ENCODE data around the gene NEIL3. TPM values are rescaled to one million over a fixed set of nuclear protein-coding genes. Genes with fewer than 3 reads are reported as not detected.

The NEIL3 gene
- total and polyA plus RNA-seq, 2 of the 8 experiments (the other 6 are each of a cell fraction or from before 2014, with no cell fraction given): 5.5 to 11.0 TPM

DNA sequence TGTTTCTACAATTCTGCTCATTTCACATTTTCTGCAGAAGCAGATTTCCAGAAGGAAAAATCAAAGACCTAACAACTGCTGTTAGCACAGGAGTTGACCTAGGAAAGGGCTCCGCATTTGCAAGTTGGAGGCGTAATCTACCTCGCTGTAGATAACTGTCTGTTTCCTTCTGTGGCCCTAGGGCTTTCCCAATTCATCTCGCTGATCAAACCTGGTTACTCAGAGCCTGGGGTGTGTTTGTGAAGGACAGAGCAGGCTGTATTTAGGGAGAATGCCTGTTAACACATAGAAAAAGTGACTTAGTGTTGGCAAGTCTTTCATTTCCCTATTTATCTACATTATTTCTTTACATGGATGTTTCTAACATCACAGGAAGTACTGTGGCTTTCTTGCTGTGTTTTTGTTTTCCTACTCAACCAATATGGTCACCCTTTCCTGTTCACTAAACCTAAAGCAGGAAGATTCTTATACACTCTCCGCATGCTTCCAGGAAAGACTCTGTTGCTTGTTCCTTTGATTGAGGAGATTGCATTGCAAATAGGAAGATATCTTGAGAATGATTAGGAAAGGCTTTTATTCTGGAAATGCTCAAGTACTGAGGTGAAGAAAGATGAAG is 92.1 kb downstream of the NEIL3 start:
- no peak overlapping the region for H2BK120ac ChIP-seq (replicated peaks; ENCODE audit: low read depth, low read length)
- H3K4me2 ChIP-seq (ENCODE audit: insufficient read depth in 1 of 2, low read depth in 2 of 2, low read length in 2 of 2): no peak overlapping the region
- H3K4me1 ChIP-seq (replicated peaks in 1 of 4; ENCODE audit: control insufficient read depth in 3 of 4, insufficient read depth in 4 of 4, low read length in 3 of 4): 0 out of 7 replicates have a peak, but pooled peaks cover 0 to 5% (median 0%) of the 10 kb centered on the region in 4 experiments
- no peak overlapping the region for H3K56ac ChIP-seq (replicated peaks; ENCODE audit: insufficient read length, low read depth, low read length)
- no peaks in the 10 kb centered on the region for H3K27me3 ChIP-seq (replicated peaks in 1 of 4; ENCODE audit: control insufficient read depth in 3 of 4, extremely low read depth in 1 of 4, insufficient read depth in 3 of 4, low read length in 3 of 4)
- no peak overlapping the region for H2BK12ac ChIP-seq (ENCODE audit: low read depth, low read length)
- no peak overlapping the region for H3K14ac ChIP-seq (ENCODE audit: insufficient read length)
- H2AK5ac ChIP-seq (ENCODE audit: low read depth, low read length): no peak overlapping the region
- peak overlapping the region; percentile 36; the same call in 1 of the 2 replicates for H2AFZ ChIP-seq (ENCODE audit: low read length)
- CTCF ChIA-PET (ENCODE audit: partially characterized antibody): no interaction called here
- H3K23ac ChIP-seq (ENCODE audit: insufficient read length): no peak overlapping the region
- H3K18ac ChIP-seq (ENCODE audit: extremely low read depth, low read length): no peak overlapping the region
- no peak overlapping the region for H3K27ac ChIP-seq (ENCODE audit: low read depth, low read length)
- H4K5ac ChIP-seq (ENCODE audit: insufficient read length, low read depth, low read length): no peak overlapping the region
- TF ChIP-seq SAP30 (IDR thresholded peaks at IDR 0.05; ENCODE audit: insufficient read depth, insufficient replicate concordance, low read length): no peak
- TF ChIP-seq USF2 (IDR thresholded peaks at IDR 0.05; ENCODE audit: low read length): no peak
- TF ChIP-seq GTF2F1 (IDR thresholded peaks at IDR 0.05; ENCODE audit: borderline replicate concordance, low read depth, low read length): no peak
- TF ChIP-seq E2F6 (IDR thresholded peaks at IDR 0.05): no peak
- no peak for TF ChIP-seq SUZ12 (IDR thresholded peaks at IDR 0.05; ENCODE audit: low read length)
- H2BK20ac ChIP-seq (ENCODE audit: low read length): no peak overlapping the region
- H4K8ac ChIP-seq (ENCODE audit: extremely low read depth, insufficient read depth, low read length): no peak overlapping the region
- H3K4ac ChIP-seq (replicated peaks; ENCODE audit: insufficient read length, low read depth, low read length): no peak overlapping the region
- no peak overlapping the region for H2BK5ac ChIP-seq (ENCODE audit: low read depth, low read length)
- no peaks in the 10 kb centered on the region; a peak in 1 of 4 replicates for H3K9me3 ChIP-seq (ENCODE audit: insufficient read depth in 2 of 2, low read depth in 1 of 2, low read length in 1 of 2)
- no peaks in the 10 kb centered on the region for H3K36me3 ChIP-seq (ENCODE audit: control insufficient read depth in 2 of 4, insufficient read depth in 4 of 4, low read length in 3 of 4)
- no peak overlapping the region for H4K91ac ChIP-seq (replicated peaks; ENCODE audit: insufficient read length, low read length)
- no peaks in the 10 kb centered on the region for H3K79me2 ChIP-seq (ENCODE audit: control insufficient read depth in 1 of 2, insufficient read depth in 2 of 2, low read length in 2 of 2)
- no peaks in the 10 kb centered on the region for H4K20me1 ChIP-seq (replicated peaks in 1 of 2; ENCODE audit: control insufficient read depth in 1 of 2, insufficient read depth in 2 of 2, low read length in 2 of 2)
- 0 out of 2 replicates have a peak overlapping the region, but pooled peaks have one; percentile 37 for H2BK15ac ChIP-seq (ENCODE audit: low read length)
- no peak for DNase-seq (ENCODE audit: low read depth in 1 of 2, low spot score in 2 of 2)
- no peaks in the 10 kb centered on the region for H3K23me2 ChIP-seq (ENCODE audit: low read depth, low read length)
- POLR2A ChIA-PET (ENCODE audit: partially characterized antibody): no interaction called here
- H3K9ac ChIP-seq (replicated peaks in 1 of 4; ENCODE audit: extremely low read depth in 1 of 4, low read depth in 3 of 4, low read length in 3 of 4): no peak overlapping the region
- 98% methylated on average over 5 of the region's 5 CpGs; no CpG with 5 or more reads in 1 of the 2 experiments for WGBS, 2 experiments (ENCODE audit: extremely low coverage in 1 of 2, insufficient coverage in 1 of 2, insufficient read length in 1 of 2, insufficient replicate concordance in 2 of 2, low coverage in 1 of 2, low lambda C conversion rate in 2 of 2, missing lambda C conversion rate in 1 of 2)
- no peaks in the 10 kb centered on the region for H3K79me1 ChIP-seq (ENCODE audit: low read depth, low read length)
- H3K4me3 ChIP-seq (ENCODE audit: extremely low read depth in 1 of 4, insufficient read depth in 2 of 4, low read depth in 3 of 4, low read length in 4 of 4): no peak overlapping the region
- no peak for FAIRE-seq

All from H1 (cell line).